ENCODE data around the gene STARD13.

- no peak for TF ChIP-seq GATA2 (IDR thresholded peaks at IDR 0.05; ENCODE audit: low read depth, low read length)
- TF ChIP-seq GATA3 (IDR thresholded peaks at IDR 0.05; ENCODE audit: low read depth, low read length): no peak
These were observed 172.8 kb downstream of the STARD13 start for GRCh38 chr13:33112766-33113165.
